HG03280 (cell line): ENCODE data around the gene SLC35F3.
"Not testable (repeated sequence)": the region's sequence is repeated elsewhere in the genome, so short reads cannot be mapped to it uniquely, and the experiment has no call there.

Source experiments
- ATAC-seq: cut with Tn5 transposase; IDR thresholded peaks from one replicate; pipeline ENCODE4 v1.9.1; 2021; ENCODE audit warnings: mild to moderate bottlenecking, moderate library complexity; ENCODE audit not compliant: unreplicated experiment

Gene SLC35F3

DNA sequence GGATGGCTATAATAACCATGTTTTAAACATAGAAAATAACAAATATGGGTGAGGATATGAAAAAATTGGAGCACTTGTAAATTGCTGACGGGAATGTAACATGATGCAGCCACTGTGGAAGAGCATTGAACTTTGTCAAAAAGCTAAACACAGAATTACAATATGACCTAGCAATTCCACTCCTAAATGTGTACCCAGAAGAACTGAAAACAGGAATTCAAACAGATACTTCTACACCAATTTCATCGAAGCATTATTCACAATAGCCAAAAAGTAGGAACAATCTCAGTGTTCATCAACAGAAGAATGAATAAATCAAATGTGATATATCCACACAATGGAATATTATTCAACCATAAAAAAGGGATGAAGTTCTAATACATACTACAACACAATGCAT lies 436.1 kb downstream of the SLC35F3 start:
- no peak for ATAC-seq

DNA sequence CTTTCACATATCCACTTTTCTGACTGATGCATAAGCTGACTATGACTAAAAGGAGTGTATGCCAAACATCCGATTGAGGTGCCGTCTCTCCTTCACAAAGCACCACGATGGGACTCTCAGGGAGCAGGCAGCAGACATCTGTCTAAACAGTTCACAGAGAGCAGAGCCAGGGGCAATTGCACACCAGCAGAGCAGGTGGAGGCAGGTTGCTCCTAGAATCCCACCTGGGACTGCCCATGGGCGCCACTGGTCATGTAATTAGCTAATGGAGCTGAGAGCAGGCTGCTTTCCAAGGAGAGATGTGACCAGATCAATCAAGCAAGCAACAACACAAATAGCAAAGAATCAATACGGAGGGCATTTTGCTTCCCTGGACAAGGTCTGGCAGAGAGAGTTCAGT lies 438.3 kb downstream of the SLC35F3 start:
- ATAC-seq = no peak

DNA sequence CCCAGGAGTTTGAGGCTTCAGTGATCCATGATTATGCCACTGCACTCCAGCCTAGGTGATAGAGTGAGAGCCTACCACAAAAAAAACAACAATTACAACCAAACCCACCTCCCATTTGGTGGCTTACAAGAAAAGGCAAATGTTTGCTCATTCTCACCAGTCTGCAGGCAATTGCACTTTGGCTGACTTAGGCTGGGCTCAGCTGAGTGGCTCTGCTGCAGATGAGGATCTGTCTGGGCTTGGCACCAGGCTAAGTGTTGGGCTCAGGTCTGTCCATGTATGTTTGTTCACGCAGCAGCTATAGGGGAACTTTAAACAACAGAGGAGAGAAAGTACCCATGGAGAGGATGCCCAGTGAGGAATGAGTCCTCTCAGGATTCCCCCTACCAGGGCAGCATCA lies 440.8 kb downstream of the SLC35F3 start:
- no peak for ATAC-seq

DNA sequence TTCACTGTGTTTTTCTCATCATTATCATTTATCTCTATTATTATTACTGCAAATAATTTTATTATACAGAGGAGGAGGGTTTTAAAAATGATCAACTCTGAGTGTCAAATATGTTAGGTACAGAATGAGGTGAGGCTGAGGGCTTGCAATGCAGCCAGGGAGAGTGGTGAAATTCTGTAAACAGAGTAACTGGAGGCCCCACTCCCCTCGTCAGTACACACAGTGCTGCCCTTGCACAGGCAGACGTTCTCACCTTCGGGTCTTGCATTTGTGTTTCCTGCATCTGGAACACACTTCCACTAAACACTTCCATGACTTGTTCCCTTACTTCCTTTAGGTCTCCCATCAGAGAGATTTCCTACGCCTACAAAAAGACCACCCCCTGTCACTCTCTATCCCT lies 444.5 kb downstream of the SLC35F3 start:
- no peak for ATAC-seq

DNA sequence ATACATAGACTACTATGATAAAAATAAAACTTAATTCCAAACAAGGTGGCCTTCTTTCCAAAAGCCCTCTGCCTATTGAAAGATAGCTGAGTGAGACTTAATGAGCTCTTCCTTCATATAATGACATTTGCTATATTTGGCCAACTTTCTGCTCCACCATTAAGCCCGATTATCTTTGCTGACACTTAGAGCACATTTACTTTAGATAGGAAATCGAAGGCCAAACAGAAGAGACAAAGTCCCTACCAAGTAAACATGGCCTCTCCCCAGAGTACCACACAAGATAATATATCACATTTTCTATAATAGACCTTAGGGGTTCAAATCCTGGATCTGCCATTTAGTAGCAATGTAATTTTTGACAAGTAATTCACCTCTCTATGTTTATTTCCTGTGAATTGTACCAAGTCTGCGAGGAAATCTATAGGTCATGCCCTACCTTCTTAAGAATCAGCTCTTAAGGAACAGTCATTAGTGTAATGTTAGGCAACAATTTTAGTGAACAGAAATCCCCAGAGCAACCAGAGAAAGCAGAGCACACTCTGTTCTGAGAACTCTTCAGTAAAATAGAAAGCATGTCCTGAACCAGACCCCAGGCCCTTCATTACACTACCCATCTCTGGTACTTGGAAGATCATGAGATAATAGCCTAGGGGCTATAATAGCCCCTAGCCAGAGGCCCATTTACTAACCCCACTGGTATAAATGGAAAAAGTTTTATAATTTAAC lies 451.5 kb downstream of the SLC35F3 start:
- no peak for ATAC-seq

DNA sequence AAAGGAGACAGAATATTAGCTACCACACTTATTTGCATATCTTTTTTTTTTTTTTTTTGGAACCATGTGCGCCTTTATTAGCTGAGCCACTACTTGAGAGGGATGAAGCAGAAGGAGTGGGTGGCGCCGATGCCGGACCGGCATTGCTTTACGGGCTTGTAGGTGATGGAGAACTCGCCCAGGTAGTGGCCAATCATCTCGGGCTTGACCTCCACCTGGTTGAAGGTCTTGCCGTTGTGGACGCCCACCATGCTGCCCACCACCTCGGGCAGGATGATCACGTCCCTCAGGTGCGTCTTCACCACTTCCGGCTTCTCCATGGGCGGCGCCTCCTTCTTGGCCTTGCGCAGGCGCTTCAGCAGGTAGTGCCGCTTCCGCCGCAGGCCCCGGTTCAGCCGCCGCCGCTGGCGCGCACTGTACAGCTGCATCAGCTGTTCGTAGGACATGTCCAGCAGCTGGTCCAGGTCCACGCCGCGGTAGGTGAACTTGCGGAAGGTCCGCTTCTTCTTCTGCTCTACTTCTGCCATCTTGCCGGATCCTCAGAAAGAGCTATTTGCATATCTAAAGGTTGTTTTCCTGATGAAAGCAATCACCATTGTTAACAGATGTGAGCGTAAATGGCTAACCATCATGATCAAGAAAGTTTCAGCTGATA lies 452.3 kb downstream of the SLC35F3 start:
- ATAC-seq = not testable (repeated sequence)

DNA sequence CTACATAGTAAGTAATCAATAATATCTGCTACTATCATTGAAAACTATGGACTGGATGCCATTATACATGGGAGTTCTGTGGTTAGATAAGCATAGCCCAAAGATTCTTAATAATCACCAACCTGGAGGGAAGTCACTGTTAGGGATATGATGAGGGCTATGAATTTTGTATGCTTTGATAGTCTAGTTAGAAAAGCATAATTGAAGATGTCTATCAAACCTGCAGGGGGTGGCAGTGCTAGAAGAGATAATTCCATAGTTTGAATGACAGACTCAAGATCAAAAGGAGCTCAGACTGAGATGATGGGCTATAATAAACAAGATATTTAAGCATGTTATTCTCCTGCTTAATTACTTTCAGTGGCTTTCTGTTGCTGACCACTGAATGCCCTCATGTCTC lies 453.4 kb downstream of the SLC35F3 start:
- no peak for ATAC-seq

DNA sequence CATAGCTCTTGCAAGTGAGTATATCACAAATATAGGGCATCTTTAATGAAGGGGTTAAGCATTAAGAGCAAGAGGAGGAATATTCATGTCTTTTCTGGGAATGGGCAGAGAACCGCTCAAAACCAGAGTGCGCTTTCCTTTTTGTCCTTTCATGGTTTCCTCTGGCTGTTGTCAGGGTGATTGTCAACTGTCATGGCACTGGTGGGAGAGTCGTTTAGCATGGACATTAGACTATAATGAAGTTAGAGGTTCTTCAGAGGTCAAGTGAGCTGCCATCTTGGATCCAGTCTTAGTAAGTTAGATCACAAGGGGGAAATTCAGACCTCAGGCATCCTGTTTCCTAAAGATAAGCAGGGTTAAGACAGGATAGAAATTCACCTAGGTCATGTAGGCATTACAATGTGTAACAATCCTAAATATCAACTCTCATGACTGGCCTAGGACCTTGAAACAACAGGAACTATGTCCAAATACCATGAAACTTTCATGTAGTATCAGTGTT lies 456.7 kb downstream of the SLC35F3 start:
- no peak for ATAC-seq

DNA sequence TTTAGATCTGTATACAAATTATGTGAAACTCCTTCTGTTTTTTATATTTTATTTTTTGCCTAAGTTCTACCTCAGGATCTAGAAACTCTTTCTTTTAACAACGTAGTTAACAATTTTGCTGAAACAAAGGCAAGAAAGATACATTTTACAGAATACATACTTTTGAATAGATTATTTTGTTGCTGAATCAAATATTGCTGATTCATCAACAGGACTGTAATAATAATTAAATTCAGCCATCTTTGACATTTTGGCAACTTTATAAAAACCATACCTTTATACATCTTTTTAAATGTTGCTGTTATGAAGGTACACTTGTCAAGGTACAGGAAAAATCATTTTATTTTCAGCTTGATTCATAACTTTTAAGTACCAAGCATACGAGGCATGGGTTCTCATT lies 458.1 kb downstream of the SLC35F3 start:
- no peak for ATAC-seq

DNA sequence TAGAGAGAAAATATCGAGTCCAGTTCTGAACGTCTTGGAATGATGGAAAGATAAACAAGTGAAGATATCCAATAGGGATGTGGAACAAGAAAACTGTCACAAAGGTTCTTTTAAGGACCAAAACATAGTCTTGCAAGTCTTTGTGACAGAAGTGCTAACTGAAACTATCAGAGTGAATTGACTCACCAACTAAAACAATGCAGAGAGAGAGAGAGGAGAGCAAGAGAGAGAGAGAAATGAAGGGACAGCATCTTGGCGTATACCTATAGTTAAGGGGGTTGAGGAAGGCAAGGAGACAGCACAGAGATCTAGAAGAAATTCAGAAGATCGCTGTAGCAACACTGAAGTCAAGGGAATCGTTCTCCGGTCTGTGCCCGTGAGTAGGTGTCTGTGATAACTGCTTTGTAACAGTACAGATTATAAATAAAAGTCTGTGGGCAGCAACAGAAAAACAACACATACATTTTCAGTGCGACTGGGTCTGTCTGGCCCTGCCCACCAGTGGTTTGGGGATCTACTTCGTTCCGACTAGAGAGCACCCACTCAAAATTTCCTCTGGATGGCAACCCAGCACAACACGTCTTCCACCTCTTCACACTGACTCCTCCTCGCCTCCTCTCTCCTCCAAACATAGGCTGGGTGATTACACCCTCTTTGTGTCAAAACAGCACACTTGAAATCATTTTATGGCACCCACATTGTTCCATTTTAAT lies 464.0 kb downstream of the SLC35F3 start:
- ATAC-seq = no peak

DNA sequence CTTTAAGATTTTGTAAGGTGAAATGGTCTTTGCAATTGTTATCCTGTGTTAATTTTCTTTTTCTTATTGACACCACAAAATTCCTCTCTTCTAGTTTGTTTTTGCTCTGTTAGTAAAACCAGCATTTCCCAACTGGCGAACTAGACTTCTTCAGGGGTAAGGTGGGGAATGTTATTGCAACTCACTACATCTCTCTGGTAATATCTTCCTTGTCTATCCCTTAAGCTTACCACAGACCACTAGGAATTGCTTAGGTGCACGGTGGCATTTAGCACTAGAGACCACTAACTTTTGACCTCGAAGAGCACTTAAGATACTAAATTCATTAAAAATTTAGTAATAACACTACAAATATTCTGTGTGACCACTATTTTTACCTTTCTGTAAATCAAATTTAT lies 464.6 kb downstream of the SLC35F3 start:
- ATAC-seq = no peak

DNA sequence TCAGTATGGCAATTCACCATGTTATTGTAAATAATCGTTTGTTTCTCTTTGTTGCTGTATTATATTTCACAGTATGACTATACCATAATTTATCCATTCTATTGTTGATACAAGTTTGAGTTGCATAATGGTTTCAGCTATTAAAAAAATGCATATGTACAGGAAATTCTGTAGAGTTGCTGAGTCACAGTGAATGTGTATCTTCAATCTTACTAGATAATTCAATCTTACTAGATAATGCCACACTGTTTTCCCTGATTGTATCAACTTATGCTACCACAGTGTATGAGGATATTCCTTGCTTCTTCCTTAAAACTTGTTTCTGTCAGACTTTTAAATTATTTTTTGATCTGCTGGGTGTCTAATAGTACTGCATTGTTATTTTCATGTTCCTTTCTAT lies 465.3 kb downstream of the SLC35F3 start:
- no peak for ATAC-seq

DNA sequence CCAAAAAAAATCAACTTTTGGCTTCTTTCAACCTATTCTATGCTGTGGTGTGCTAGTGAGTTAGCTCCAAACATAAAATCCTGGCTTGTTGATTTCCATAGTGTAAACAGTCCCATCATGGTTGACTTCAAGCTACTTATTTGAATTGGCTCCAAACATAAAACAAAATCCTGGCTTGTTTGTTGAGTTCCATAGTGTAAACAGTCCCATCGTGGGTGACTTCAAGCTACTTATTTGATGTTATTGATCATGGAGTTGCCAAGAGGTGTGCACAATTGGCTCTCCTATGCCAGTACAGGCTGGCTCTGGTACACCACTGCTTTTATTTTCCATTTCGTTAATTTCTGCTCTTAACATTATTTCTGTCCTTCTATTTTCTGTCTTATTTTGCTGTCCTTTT lies 466.9 kb downstream of the SLC35F3 start:
- ATAC-seq = no peak

DNA sequence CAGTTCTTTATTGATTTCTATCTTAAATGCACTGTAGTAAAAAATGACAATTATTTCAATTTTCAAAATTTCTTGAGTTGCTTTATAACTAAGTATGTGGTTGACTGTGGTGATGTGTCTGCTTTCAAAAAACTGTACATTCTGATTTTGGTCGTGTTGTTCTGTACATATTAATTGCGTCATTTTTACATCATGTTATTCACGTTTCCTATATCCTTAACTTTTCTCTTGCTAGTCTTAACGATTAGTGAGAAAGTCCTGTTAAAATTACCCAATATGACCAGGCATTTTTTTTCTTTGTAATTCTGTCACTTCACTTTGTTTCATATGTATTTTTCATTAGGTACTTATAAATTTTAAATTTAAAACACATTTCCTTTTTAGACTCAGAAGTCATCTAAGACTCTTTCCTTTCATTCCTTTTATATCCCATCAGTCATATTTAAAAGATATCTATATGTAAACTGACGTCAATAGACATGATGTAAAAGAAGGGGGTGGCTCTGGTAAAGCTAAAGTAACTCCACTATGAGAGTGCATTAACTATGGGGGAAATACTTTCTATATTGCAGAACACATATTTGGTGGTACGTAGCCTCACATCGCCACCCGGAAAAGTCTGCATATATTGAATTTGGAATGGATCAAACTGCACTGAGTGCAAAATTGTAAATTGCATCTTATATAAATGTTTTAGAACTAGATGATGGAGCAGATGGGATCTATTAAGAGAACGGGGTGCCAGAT lies 467.7 kb downstream of the SLC35F3 start:
- ATAC-seq = no peak

DNA sequence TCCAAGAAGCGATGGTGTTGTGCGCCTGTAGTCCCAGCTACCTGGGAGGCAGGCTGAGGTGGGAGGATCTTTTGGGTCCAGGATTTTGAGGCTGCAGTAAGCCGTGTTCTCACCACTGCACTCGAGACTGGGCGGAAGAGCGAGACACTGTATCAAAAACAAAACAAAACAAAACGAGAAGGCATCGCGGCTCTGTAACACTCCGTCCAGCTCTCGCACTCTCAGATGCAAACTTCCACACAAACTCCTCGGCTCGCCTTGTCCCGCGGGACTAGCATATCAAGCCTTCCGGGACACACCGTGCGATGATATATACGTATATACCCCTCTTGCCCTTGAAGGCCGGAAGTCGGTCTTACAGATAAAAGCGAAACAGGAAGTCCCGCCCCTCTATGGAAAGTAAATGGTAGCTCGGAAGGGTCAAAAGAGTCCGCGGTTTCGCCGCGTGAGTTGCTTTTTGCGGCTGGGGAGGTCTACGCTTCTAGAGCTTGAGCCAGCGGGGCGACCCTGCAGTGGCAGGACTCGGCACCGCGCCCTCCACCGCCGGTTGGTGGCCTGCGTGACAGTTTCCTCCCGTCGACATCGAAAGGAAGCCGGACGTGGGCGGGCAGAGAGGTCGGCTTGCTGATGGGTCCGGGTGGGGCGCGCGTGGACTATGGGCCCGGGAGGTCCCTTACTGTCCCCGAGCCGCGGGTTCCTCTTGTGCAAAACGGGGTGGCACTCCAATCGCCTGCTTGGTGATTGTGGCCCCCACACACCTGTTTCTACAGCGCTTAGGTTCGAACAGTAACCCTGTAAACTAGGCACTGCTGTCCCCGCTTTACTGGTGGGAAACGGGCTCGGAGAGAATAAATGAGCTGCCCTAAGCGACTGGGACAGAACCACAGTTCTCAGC lies 468.8 kb downstream of the SLC35F3 start, which contains the start of gene COA6:
Gene COA6, plus strand, starts transcription at position 393 of the 895 bp plus-strand sequence. Its CDS starts 11 bp downstream, at position 404.
- peak; percentile 93 for ATAC-seq

DNA sequence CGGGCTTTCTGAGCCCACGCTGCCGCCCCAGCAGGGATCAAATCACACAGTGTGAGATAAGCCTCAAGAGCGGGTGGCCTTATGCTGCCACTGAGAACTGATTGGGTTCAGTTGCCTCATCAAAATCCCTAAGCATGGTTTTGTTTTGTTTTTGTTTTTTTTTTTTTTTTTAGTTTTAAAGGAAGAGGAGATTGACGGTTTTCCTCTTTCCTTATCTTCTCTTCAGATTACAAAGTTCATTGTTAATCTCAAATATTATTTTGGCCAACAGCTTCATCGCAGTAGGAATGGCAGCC lies 469.4 kb downstream of the SLC35F3 start:
- no peak for ATAC-seq
